ENCODE results near the gene FOSB. TPM values are rescaled to one million over a fixed set of nuclear protein-coding genes. Genes with fewer than 3 reads are reported as not detected.
A peak's percentile ranks its signal among the peaks of the same experiment; 100 is the strongest.

The FOSB gene
- total and polyA plus RNA-seq, 2 donors (not counting 3 experiments of a cell fraction or from before 2014, with no cell fraction given), result 2.0 to 10.7 TPM

DNA sequence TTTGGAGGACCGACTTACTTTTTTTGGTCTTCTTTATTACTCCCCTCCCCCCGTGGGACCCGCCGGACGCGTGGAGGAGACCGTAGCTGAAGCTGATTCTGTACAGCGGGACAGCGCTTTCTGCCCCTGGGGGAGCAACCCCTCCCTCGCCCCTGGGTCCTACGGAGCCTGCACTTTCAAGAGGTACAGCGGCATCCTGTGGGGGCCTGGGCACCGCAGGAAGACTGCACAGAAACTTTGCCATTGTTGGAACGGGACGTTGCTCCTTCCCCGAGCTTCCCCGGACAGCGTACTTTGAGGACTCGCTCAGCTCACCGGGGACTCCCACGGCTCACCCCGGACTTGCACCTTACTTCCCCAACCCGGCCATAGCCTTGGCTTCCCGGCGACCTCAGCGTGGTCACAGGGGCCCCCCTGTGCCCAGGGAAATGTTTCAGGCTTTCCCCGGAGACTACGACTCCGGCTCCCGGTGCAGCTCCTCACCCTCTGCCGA lies 409 bp downstream of the FOSB start:
- no peak overlapping the region for H2AFZ ChIP-seq (ENCODE audit: low read depth, low read length)
- H4K20me1 ChIP-seq (replicated peaks; ENCODE audit: control insufficient read depth, extremely low read depth, insufficient read depth, low read length), result no peaks in the 10 kb centered on the region
- no peaks in the 10 kb centered on the region for H3K27me3 ChIP-seq (ENCODE audit: control insufficient read depth in 2 of 2, insufficient read depth in 2 of 2, low read length in 2 of 2)
- dilution Hi-C loops (cut with MboI; ENCODE audit: extremely low pct_ligation_motif_present, low sequenced_read_pairs), result no loop called here
- BruUV-seq (replicated peaks), result TSS peak; percentile 82
- peak overlapping the region; percentile 74 for H3K4me2 ChIP-seq (ENCODE audit: insufficient read depth, low read length)
- ChIA-PET CTCF (interaction anchor here (0.6 to 9.5 kb wide), 13 partner anchors 9 to 573 kb away, joined by 3 to 174 read pairs (median 7); no protein-coding TSS in a partner anchor), POLR2A (interaction anchor here (1.3 to 1.9 kb wide), 5 partner anchors 10 to 29 kb away, joined by 3 to 15 read pairs (median 8); no protein-coding TSS in a partner anchor)
- H3K36me3 ChIP-seq (ENCODE audit: control insufficient read depth in 2 of 2, extremely low read depth in 1 of 2, insufficient read depth in 2 of 2, low read length in 2 of 2), result no peaks in the 10 kb centered on the region
- DNase-seq (ENCODE audit: low read depth, low spot score), result no peak
- H3K9me3 ChIP-seq (replicated peaks; ENCODE audit: control insufficient read depth, insufficient read depth, low read length), result no peaks in the 10 kb centered on the region
- peak overlapping the region; percentile 33 to 59 (median 45) for H3K4me3 ChIP-seq (replicated peaks in 1 of 3; ENCODE audit: insufficient read depth in 1 of 3, low read depth in 1 of 3, low read length in 3 of 3)
- intact Hi-C loops (cut with micrococcal nuclease), result no loop called here
- peak overlapping the region; percentile 86 for H3K27ac ChIP-seq (ENCODE audit: insufficient read depth, low read depth, low read length)
- H3K9me1 ChIP-seq (replicated peaks; ENCODE audit: control insufficient read depth, extremely low read depth, insufficient read depth, low read length), result no peaks in the 10 kb centered on the region
- no peak for FAIRE-seq
- H3K9ac ChIP-seq (replicated peaks; ENCODE audit: extremely low read depth, insufficient read depth, low read length), result peak overlapping the region; percentile 83
- TF ChIP-seq POLR2AphosphoS5 (IDR thresholded peaks at IDR 0.05; ENCODE audit: insufficient read depth, low read depth, low read length) (no peak), POLR2A (IDR thresholded peaks at IDR 0.05; ENCODE audit: low read depth, low read length) (no peak), EZH2 (IDR thresholded peaks at IDR 0.05; ENCODE audit: borderline replicate concordance, low read depth, low read length, severe bottlenecking) (no peak), GATA2 (IDR thresholded peaks at IDR 0.05; ENCODE audit: insufficient read depth, insufficient read length, low read depth, low read length) (no peak), FOS (IDR thresholded peaks at IDR 0.05; ENCODE audit: borderline replicate concordance, insufficient read depth, low read length) (no peak), JUN (IDR thresholded peaks at IDR 0.05; ENCODE audit: borderline replicate concordance, insufficient read depth, insufficient read length, low read depth) (no peak), MYC (IDR thresholded peaks at IDR 0.05; ENCODE audit: low read depth, low read length) (no peak), MAX (IDR thresholded peaks at IDR 0.05; ENCODE audit: insufficient read depth, insufficient read length) (no peak)
- TF ChIP-seq, protein P1, sequence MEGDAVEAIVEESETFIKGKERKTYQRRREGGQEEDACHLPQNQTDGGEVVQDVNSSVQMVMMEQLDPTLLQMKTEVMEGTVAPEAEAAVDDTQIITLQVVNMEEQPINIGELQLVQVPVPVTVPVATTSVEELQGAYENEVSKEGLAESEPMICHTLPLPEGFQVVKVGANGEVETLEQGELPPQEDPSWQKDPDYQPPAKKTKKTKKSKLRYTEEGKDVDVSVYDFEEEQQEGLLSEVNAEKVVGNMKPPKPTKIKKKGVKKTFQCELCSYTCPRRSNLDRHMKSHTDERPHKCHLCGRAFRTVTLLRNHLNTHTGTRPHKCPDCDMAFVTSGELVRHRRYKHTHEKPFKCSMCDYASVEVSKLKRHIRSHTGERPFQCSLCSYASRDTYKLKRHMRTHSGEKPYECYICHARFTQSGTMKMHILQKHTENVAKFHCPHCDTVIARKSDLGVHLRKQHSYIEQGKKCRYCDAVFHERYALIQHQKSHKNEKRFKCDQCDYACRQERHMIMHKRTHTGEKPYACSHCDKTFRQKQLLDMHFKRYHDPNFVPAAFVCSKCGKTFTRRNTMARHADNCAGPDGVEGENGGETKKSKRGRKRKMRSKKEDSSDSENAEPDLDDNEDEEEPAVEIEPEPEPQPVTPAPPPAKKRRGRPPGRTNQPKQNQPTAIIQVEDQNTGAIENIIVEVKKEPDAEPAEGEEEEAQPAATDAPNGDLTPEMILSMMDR (IDR thresholded peaks at IDR 0.05; ENCODE audit: extremely low read depth in 1 of 2, insufficient read depth in 1 of 2, low read depth in 1 of 2, low read length in 2 of 2), result no peak
- H3K79me2 ChIP-seq (ENCODE audit: control insufficient read depth, insufficient read depth, low read length), result no peaks in the 10 kb centered on the region
- H3K4me1 ChIP-seq (ENCODE audit: control insufficient read depth, extremely low read depth, insufficient read depth, low read length), result peaks cover 18% of the 10 kb centered on the region

Measured in endothelial cell of umbilical vein (primary cell).